GM23338 (cell line): Measurements from ENCODE around the gene OTUD1.

ENCODE experiments used
- CREB1 ChIP-seq: fragments of 250-450 bp; sonication (Bioruptor Pico); IDR thresholded peaks from 2 replicates; pipeline ENCODE4 v1.5.0; 2020; ENCODE audit warnings: low read depth, mild to moderate bottlenecking, moderate library complexity
- ETS1 ChIP-seq: IDR thresholded peaks from 2 replicates; pipeline ENCODE4 v1.6.1; 2016; ENCODE audit warnings: antibody characterized with exemption
- EZH2 ChIP-seq: fragments of 200-600 bp; sonication (generic); IDR thresholded peaks from one replicate; pipeline ENCODE4 v1.8.0; 2017; ENCODE audit warnings: antibody characterized with exemption, mild to moderate bottlenecking, low read depth; ENCODE audit not compliant: unreplicated experiment
- EZH2phosphoT487 ChIP-seq: fragments of 200-600 bp; sonication (generic); IDR thresholded peaks from one replicate; pipeline ENCODE4 v1.8.1; 2018; ENCODE audit warnings: antibody characterized with exemption; ENCODE audit not compliant: unreplicated experiment
- JUNB ChIP-seq: IDR thresholded peaks from one replicate; pipeline ENCODE4 v1.6.1; 2016; ENCODE audit warnings: antibody characterized with exemption; ENCODE audit not compliant: unreplicated experiment
- NANOG ChIP-seq: IDR thresholded peaks from 2 replicates; pipeline ENCODE4 v1.6.1; 2016; ENCODE audit warnings: antibody characterized with exemption, borderline replicate concordance
- POLR2AphosphoS5 ChIP-seq: IDR thresholded peaks from 2 replicates; pipeline ENCODE4 v1.6.1; 2016; ENCODE audit warnings: antibody characterized with exemption, low read depth
- REST ChIP-seq: IDR thresholded peaks from one replicate; pipeline ENCODE4 v1.6.1; 2018; ENCODE audit warnings: antibody characterized with exemption; ENCODE audit not compliant: unreplicated experiment
- STAT1 ChIP-seq: IDR thresholded peaks from one replicate; pipeline ENCODE4 v1.6.1; 2016; ENCODE audit warnings: antibody characterized with exemption; ENCODE audit not compliant: unreplicated experiment
- ZNF114 ChIP-seq: fragments of 250-450 bp; sonication (Bioruptor Pico); IDR thresholded peaks from 2 replicates; pipeline ENCODE4 v1.5.0; 2020; ENCODE audit warnings: mild to moderate bottlenecking, moderate library complexity
- ZNF331 ChIP-seq: fragments of 250-450 bp; sonication (Bioruptor Pico); IDR thresholded peaks from 2 replicates; pipeline ENCODE4 v1.5.0; 2020; ENCODE audit warnings: low read depth, mild to moderate bottlenecking, moderate library complexity
- TF ChIP-seq, protein P1 (sequence below), 2 experiments: fragments of 200-600 bp in 1 of 2; sonication (generic) in 1 of 2; conservative IDR thresholded peaks; 2 replicates each; pipeline versions ENCODE4 v1.5.1 to v1.6.1; 2016 to 2017; ENCODE audit warnings: antibody characterized with exemption in 2 of 2, low read depth in 2 of 2, mild to moderate bottlenecking in 2 of 2, moderate library complexity in 1 of 2

GRCh38 chr10:23406409-23406808, 32.5 kb upstream of the OTUD1 start:
- TF ChIP-seq, protein P1, sequence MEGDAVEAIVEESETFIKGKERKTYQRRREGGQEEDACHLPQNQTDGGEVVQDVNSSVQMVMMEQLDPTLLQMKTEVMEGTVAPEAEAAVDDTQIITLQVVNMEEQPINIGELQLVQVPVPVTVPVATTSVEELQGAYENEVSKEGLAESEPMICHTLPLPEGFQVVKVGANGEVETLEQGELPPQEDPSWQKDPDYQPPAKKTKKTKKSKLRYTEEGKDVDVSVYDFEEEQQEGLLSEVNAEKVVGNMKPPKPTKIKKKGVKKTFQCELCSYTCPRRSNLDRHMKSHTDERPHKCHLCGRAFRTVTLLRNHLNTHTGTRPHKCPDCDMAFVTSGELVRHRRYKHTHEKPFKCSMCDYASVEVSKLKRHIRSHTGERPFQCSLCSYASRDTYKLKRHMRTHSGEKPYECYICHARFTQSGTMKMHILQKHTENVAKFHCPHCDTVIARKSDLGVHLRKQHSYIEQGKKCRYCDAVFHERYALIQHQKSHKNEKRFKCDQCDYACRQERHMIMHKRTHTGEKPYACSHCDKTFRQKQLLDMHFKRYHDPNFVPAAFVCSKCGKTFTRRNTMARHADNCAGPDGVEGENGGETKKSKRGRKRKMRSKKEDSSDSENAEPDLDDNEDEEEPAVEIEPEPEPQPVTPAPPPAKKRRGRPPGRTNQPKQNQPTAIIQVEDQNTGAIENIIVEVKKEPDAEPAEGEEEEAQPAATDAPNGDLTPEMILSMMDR (conservative IDR thresholded peaks at IDR 0.05; ENCODE audit: low read depth in 2 of 2) = no peak
- TF ChIP-seq EZH2 (no peak), EZH2phosphoT487 (no peak), POLR2AphosphoS5 (no peak), JUNB (no peak), CREB1 (CRISPR knock-in tag) (no peak), ETS1 (no peak), ZNF331 (CRISPR knock-in tag) (no peak), REST (no peak), ZNF114 (CRISPR knock-in tag) (no peak), STAT1 (no peak), NANOG (no peak)
